RWPE2 (cell line): ENCODE results near the gene ARX.

ENCODE experiments used
- ATAC-seq: fragments of 200-7000 bp; cut with Tn5 transposase; 3 replicates; pipeline ENCODE4 v1.9.1; 2021; ENCODE audit warnings: low read depth
- DNase-seq: peaks from one replicate; pipeline ENCODE4 v3.0.0-alpha.2; 2020; ENCODE audit warnings: low spot score
- H3K27ac ChIP-seq: fragments of 450-650 bp; 2 replicates; pipeline ENCODE4 v1.5.1; 2017; ENCODE audit warnings: mild to moderate bottlenecking; ENCODE audit not compliant: poor library complexity, severe bottlenecking
- H3K27me3 ChIP-seq: fragments of 250-450 bp; sonication (Bioruptor Pico); 2 replicates; pipeline ENCODE4 v1.5.1; 2021; ENCODE audit warnings: mild to moderate bottlenecking, moderate library complexity; ENCODE audit not compliant: insufficient read depth, poor library complexity, severe bottlenecking
- H3K36me3 ChIP-seq: fragments of 250-450 bp; sonication (Bioruptor Pico); 2 replicates; pipeline ENCODE4 v1.5.1; 2020; ENCODE audit warnings: low read depth, mild to moderate bottlenecking, moderate library complexity
- H3K4me1 ChIP-seq: fragments of 250-450 bp; sonication (Bioruptor Pico); 2 replicates; pipeline ENCODE4 v1.5.1; 2021; ENCODE audit warnings: mild to moderate bottlenecking, moderate library complexity; ENCODE audit not compliant: insufficient read depth, poor library complexity, severe bottlenecking
- H3K4me3 ChIP-seq: fragments of 250-450 bp; sonication (Bioruptor Pico); 2 replicates; pipeline ENCODE4 v1.5.1; 2021; ENCODE audit warnings: mild to moderate bottlenecking, moderate library complexity; ENCODE audit not compliant: severe bottlenecking
- H3K9me3 ChIP-seq: fragments of 250-450 bp; sonication (Bioruptor Pico); 2 replicates; pipeline ENCODE4 v1.5.1; 2021; ENCODE audit warnings: mild to moderate bottlenecking, moderate library complexity; ENCODE audit not compliant: severe bottlenecking
- CTCF ChIP-seq: fragments of 450-650 bp; IDR thresholded peaks from one replicate; pipeline ENCODE4 v1.5.1; 2017; ENCODE audit warnings: mild to moderate bottlenecking, moderate library complexity; ENCODE audit not compliant: poor library complexity, severe bottlenecking

The ARX gene

GRCh38 chrX:24996096-24996709 is 19.6 kb downstream of the ARX start:
- no peak for DNase-seq
- ATAC-seq = no peak
- Histone ChIP-seq H3K4me1 (no peaks in the 10 kb centered on the region), H3K4me3 (no peak overlapping the region), H3K36me3 (no peaks in the 10 kb centered on the region), H3K27ac (no peak overlapping the region), H3K9me3 (no peaks in the 10 kb centered on the region), H3K27me3 (no peaks in the 10 kb centered on the region)
- no peak for TF ChIP-seq CTCF

- Histone ChIP-seq H3K36me3 (no peaks in the 10 kb centered on the region), H3K27ac (no peak overlapping the region), H3K4me1 (no peaks in the 10 kb centered on the region), H3K27me3 (no peaks in the 10 kb centered on the region), H3K9me3 (no peaks in the 10 kb centered on the region), H3K4me3 (no peak overlapping the region)
- no peak for TF ChIP-seq CTCF
- no peak for DNase-seq
- no peak for ATAC-seq
Observed at GRCh38 chrX:24993879-24994278, 21.9 kb downstream of the ARX start.

- H3K36me3 ChIP-seq = no peaks in the 10 kb centered on the region
- DNase-seq (no peak), ATAC-seq (no peak)
- no peak overlapping the region for H3K4me3 ChIP-seq
- no peak for TF ChIP-seq CTCF
- H3K27ac ChIP-seq = no peak overlapping the region
- H3K4me1 ChIP-seq = no peaks in the 10 kb centered on the region
- no peaks in the 10 kb centered on the region for H3K27me3 ChIP-seq
- no peaks in the 10 kb centered on the region for H3K9me3 ChIP-seq
Observed at GRCh38 chrX:24990535-24990934, 25.2 kb downstream of the ARX start.

- ATAC-seq = no peak
- TF ChIP-seq CTCF = no peak
- Histone ChIP-seq H3K36me3 (no peaks in the 10 kb centered on the region), H3K27me3 (no peaks in the 10 kb centered on the region), H3K4me3 (no peak overlapping the region), H3K4me1 (no peaks in the 10 kb centered on the region), H3K27ac (no peak overlapping the region), H3K9me3 (no peaks in the 10 kb centered on the region)
- DNase-seq = no peak
Observed at GRCh38 chrX:24988314-24988713, 27.5 kb downstream of the ARX start.

GRCh38 chrX:24987731-24988130 is 28.0 kb downstream of the ARX start:
- Histone ChIP-seq H3K27me3 (no peaks in the 10 kb centered on the region), H3K36me3 (no peaks in the 10 kb centered on the region), H3K4me3 (no peak overlapping the region), H3K27ac (no peak overlapping the region), H3K9me3 (no peaks in the 10 kb centered on the region), H3K4me1 (no peaks in the 10 kb centered on the region)
- no peak for ATAC-seq
- no peak for TF ChIP-seq CTCF
- DNase-seq = no peak
